ENCODE data around the gene MAML3.

MAML3 gene

DNA sequence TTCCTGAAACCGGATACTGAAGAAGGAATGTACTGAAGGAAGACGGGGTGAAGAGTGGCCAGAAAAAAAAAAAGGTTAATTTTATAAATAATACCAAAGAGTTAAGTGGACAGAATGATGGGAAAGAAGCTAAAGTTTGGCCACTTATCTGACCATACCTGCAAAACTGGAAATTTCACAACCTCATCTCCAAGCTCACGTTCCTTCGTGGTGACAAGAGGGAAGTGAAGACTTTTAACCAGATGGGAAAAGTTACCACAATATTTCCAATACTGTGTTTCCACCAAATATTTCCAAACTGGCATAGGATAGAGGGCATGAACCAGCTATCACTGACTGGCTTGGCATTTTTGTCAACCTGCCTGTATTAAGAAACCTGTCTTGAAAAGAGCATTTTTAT is 56.4 kb downstream of the MAML3 start:
- no peak for DNase-seq

DNA sequence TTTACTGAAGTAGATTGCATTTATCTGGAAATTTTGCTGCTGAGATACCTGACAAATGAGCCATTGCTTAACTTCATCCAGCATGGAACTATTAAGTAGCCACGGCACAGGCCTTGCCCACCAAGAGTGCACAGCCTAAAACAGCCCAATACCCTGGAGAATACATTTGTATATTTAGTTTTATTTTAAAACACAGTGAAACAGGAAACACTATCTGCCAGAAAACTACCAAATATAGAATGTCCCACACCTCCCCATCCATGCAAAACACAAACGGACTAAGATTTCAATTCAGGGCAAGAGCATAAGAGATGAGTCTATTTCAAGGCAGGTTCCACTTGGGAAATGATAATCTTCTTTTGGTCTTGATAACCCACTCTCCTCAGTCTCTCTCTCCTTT is 57.1 kb downstream of the MAML3 start:
- no peak for DNase-seq

DNA sequence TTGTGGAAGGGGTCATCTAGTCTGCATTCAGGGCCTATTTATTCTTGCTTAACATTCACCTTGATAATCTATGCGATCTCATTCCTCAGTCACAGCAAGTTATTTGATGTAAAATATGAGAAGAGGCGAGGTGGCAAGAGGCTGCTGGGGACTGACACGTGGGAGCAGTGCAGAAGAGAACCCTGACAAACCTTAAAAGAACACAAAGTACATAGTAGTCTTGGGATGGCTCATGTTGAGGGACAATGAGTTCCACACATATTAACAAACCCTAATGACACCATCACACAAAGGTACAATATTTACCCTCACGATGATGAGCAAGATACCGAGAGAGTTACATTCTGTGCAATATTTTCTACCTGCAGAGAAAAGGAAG is 57.5 kb downstream of the MAML3 start:
- no peak for DNase-seq

DNA sequence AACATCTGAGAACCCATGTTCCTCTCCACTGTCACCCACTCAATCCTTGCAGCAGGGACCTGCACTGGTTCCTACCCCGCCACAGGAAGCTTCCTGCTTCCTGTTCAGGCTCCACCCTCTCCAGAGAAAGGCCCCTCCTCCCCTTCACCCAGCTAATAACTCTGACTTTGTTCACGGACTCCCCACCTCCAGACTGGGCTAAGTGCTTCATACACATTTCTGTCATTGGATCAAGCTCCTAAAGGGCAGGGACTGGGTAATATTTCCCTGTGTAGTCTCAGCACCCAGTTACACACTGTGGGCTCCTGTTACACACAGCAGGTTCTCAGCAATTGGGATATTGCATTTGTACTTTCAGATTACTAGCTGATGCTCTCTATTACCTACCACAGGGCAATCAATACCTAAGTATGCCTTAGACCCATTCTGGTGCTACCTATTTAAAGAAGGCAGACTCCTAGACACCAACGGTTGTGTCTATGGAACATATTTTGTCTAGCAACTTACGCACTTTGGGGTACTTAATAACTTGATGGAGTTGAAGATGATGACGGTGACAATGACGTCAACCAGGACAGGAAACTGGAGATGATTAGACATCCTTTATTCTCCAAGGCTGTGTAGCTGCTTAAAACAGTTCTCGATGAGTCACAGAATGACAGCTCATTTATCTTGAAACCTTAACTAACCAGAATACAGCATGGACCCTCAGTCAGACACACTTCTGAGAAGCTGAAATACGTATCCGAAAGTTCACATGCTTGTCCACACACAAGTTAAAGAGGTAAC is 58.1 kb downstream of the MAML3 start:
- no peak for DNase-seq

DNA sequence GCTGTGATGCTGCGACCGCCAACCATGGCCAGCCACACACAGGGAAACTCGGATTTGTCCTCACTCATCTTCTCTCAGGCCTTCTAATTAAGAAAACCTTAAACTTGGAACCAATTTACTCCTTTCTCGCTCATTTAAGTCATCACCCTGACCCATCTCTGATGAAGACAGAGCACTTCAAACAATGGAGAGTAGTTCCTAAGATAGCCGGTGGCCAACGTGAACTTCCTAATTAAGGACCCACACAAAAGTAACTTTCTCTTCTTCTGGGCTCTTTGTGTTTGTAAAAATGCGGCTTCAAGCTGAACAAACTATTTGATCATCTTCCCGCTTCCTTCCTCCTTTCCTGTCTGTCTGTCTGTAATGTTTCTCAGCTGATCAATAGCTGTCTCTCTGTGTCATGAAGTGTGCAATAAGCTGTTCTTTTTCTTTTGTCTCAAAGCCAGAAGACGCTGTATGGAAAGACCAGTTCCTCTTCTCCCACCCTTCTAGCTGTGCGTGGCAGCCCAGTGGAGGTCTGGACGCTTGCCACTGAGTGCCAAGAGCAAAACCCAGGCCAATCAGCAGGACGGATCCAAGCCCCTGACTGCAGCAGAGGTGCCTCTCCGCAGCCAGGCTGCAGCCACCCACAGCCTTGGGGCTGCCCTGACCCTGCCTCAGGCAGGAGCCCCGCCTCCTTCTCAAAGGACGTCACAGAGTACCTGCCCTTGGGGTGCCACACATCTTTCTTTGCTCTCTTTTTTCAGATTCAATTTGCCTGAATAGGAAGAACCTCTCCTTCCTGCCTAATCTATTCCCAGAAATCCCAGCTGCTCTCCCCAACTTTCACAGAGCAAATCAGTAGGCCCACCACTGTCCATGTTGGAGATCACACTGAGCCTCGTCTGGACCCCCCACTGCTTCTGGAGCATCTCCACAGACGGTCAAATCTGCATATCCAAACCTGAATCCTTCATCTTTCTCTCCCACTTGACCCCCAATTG is 59.3 kb downstream of the MAML3 start:
- peak in 1 of 2 experiments; percentile 7 for DNase-seq

DNA sequence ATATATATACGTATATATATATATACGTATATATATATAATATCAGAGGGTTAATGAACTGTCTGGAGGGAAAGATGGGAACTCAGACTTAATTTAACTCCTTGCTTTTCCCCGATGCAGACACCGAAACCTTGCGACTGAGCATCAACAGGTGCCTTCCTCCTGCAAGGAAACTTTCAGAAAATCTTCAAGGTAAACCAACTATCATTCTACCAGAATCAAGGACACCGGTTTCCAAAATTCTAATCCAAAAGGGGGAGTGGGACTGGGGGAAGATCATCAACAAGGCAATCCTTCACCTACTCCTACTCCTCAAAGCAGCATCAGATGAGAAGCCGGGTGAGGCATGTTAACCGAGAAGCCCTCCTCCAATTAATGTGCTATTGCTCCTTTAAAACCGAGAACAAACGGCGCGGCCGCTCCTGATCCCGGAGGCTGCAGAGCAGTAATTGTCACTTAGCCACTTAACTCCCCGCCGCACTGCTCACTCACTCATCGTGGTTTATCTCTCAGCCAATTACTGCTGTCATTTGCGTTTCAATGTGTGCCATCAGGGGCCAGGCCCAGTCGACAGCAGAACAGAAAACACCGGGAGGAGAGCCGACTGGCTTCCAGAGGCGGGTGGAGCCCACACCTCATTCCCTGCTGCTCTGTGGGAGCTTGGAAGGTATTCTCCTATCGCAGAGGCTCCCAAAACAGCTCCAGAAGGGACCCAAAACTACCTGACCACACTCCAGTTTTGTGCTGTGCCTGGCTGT is 61.7 kb downstream of the MAML3 start:
- peak in 1 of 2 experiments; percentile 44 for DNase-seq

DNA sequence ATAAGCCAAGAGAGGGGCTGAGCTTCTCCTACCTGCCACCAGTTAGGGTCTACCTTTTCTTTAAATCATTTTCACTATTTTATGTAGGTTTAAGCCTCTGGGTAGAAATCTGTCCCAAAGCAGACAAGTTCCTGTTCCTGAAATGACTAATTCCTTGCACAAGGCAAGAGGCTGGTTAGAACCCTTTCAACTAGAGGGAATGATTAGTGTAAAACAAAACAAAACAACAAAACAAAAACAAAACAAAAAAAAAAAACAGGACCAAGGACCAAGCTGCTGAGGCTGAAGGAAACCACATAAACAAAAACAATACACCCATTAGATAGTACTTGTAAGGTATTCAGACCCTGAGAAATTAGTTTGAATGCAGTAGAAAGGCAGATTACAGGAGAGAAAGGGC is 62.7 kb downstream of the MAML3 start:
- no peak for DNase-seq

DNA sequence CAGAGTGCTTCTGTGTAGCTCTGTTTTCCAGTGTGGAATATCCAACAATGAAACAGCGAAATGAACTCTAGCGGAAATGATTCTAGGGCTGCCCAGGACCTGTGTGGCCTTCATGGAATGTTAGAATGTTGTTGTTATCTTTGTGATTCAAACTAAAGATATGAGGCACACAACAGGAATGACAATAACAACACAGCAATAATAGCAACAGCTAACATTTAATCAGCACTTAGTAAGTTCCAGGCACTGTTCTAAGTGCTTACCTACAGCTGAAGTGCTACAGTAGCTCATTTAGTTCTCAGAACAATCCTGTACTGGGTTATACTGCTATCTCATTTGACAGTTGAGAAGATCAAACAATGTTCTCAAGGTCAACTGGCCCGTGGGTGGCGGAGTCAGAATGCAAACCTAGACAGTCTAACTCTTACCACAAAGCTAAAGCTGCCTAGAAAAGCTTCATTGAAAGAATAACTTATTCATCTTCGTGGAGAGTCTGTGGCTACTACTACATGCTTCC is 63.7 kb downstream of the MAML3 start:
- DNase-seq = no peak

DNA sequence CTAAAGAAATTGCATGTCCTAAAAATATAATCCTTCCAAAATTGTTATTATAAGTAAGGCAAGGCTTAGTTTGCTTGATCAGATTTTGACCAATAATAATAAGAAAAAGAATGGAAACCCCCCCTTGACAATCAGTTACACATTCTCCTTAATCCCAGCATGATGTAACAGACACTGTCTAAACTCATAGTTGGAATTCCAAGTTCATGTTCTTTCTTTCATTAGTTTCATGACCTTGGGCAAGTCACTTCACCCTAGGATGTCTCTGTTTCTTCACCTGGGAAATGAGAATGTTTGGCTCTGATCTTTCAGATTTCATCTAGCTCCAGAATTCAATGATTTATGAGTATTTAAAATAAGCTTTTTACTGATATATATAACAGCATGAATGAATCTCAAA is 64.8 kb downstream of the MAML3 start:
- DNase-seq = no peak

DNA sequence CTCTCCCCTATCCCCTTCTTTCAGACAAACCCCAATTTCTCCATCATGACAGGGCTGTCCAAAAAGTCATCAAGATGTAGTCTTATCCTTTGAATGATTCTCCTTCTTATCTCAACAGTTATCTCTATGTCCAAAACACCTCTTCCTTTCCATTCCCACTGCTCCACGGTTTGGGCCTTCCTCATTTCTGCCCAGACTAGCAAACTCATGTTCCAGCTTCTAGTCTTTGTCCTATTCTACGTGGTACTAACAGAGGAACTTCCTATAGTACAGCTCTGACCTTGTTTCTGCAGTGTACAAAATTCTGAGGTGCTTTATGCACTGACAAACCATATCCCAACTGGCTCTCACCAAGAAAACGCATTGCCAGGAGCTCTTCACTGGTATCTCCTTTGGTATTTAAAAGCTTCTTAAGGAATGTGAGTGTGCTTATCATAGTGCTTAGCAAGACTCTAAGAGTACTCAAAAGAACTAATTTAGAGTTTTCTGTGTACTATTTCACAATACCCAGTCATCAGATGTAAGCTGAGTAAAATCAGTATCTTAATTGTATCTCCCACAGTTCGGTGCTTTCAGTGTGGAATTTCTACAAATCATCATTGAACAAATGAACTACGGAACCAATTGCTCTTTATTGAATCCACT is 65.5 kb downstream of the MAML3 start:
- DNase-seq = no peak

DNA sequence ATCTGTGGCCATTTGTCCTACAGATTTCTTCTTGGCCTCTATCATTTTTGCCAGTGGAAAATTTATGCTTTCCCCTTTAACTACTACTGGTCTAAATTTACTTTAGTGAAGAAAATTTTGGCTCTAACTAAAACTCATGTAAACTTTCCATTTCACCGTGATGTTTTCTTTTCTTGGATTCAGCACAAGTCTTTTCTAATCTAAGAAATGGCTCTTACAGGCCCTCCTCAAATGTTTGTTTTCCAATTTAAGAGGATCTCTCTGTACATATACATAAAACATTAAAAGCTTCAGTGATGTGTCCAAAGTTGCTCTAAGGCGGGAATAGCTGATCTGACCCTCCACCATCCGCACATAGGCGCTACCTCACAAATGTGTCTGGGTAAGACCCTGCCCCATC is 68.1 kb downstream of the MAML3 start:
- DNase-seq = no peak

DNA sequence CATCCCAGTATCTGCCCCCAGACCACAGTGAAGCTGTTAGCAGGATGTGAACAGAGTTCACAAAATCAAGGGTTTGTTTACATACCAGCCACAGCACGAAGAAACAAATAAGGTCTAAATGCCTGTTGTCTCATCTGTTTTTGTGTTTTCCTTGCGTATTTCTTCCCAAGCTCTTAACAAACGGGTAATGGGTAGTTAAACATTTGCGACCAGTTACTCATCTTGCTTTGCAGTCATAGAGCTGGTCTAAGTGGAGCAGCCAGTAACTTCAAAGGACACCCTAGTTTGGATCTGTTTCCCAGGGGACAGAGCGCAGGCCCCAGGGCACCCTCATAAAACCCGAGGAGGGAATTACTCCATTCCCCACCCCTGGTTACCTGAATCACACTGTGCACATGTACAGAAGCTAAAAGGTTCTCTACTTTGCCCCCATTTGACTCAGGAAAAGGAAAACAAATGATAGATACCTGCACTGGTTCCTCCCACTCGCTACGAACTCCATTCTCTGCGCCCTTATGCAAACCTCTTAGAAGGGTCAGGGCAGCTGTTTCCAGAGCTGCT is 68.8 kb downstream of the MAML3 start:
- no peak for DNase-seq

DNA sequence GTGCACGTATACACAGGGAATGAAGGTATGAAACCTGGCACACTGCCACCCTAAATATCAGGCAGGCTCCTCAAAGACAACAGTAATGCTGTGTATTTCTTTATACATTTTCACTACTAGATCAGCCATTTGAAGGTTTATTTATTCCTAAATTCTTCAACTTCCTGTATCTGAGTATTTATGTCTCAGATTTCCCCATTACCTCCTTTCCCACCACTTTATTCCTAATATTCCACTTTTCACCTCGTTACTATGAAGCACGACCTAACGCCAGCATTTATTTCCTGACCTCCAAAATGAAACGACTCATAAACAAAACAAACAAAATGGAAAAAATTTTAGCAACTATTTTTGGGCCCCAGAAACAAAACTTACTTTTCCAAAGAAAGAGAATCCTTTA is 69.6 kb downstream of the MAML3 start:
- no peak for DNase-seq

DNA sequence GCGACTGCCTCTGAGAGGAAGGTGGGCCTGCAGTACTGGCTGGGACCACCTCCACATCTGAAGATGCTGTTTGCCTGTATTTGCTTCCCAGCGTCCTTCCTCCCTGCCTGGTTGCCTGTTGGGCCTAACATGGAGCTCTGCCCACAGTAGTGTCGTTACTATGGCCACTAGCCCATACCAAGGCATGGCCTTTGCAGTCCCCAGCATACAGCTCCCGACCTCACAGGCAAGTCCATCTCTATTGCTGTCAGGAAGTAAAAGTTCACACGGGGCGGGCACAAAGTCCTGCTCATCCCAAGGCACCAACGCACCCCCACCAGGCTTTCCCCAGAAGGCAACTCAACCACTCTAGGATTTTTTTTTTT is 71.6 kb downstream of the MAML3 start:
- no peak for DNase-seq

DNA sequence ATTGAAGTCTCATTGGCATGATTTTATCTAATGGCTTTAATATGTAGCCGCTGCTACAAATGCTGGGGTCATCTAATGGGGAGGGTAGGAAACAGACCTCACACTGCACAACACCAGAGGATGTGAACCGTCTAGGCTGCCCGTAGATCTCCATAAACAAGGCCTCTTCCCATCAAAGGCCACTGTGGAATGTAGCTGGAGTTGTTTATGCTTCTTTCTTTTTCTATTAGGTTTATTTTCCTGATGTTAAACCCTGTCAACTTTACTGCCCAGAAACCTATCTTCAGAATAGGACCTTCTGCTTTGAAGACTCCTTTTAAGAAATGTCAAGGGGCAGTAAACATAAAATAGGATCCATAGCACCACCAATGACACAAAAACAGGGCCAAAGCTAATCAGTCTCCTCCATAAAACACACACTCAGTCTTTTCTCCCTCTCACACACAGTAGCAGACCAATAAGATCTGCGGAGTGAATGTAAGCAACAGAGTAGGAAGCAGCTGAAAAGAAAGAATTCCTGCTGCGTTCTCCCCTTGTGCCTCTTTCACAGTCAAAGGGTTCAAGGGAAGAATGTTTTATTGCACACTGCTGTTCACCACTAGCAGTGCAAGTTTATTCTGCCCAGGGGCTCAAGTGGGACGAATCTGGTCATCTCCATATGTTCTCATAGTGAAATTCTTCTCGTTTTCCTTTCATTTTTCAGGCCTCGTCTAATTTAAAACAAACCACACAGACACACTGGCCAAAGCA is 72.2 kb downstream of the MAML3 start:
- DNase-seq = no peak

DNA sequence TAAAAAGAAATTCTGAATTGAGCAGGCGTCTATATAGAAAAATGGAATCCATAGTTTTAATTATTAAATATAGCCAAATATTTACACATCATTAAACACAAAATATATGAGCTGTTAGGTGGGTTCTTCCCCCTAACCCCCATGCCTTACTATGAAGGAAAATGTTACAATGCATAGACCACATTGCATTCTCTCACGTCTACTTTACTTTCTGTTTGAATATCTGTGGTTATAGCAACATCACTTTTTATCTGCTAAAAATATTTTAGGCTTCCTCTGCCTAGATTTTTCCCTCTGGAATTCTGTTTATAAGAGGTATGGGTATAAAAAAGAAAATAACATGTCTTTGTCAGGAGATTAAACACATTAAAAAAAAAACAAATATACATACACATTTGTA is 73.1 kb downstream of the MAML3 start:
- DNase-seq = no peak

DNA sequence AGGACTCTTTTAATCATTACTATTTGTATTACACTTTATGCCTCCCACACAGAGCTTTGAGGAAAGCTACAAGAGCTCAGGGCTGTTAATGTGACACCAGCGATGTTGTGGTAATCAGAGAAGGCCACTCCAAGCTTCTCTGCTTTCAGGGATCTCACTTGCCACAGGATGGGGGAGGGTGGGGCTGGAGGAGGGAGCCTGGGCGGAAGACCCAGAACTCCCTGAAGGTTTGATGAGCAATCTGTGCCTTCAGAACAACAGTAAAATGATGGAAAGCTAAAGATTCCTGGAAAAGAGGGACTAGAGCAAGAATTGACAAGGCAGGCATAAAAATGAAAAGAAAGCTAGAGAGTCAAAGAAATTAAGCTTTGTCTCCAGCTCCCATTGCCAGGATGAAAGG is 75.6 kb downstream of the MAML3 start:
- no peak for DNase-seq

DNA sequence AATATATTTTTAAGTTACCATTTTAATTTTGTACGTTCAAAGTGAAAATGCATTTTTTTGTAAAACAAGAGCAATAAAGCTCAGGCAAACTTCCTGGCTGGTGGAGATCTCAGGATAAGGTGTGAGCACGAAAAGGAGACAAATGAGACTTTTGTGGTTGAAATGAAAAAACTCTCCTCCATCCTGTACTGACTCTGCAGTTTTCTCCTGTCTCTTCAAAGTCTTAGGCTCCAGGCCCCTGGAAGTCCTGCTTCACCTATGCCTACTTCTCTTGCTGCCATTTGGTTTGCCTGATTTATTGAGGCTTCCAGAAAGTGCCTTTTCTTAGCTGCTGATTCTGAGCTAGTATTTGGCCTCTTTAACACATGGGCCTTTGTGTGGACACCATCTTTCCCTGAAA is 77.7 kb downstream of the MAML3 start:
- no peak for DNase-seq

DNA sequence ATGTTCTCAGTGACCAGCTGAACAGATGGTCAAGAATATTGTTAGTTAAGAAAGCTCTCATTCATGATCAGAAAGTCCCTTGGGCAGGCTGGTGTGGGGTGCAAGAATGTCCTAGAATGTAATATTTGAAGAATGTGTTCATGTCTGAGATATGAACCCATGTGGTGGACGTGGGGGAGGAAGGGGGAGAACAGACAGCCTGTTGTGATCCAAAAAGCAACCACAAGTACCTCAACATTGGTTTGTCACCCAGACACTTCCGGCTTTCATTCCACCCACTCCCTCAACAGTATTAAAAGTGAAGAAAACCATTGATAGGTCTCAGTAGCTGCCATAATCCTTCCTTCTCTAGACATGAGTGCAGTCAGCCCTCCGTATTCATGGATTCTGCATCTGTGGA is 82.2 kb downstream of the MAML3 start:
- DNase-seq = no peak

DNA sequence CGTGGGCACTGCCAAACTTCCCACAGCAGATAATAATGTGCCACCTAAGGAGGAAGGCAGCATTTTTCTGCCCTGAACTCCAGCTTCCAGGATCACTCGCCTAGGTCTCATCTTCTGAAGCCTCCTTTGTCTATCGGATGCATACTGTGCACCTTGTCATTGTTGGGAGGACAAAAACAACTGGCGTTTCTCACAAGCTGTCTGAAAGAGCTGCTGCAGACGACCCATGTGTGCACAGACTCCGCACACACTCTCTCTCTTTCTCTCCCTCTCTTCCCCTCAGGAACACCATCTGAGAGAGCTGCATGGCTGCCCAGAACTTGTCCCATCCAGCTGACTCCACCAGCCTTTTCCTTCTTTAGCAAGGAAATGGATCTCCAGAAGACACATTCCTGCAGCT is 83.0 kb downstream of the MAML3 start:
- no peak for DNase-seq

DNA sequence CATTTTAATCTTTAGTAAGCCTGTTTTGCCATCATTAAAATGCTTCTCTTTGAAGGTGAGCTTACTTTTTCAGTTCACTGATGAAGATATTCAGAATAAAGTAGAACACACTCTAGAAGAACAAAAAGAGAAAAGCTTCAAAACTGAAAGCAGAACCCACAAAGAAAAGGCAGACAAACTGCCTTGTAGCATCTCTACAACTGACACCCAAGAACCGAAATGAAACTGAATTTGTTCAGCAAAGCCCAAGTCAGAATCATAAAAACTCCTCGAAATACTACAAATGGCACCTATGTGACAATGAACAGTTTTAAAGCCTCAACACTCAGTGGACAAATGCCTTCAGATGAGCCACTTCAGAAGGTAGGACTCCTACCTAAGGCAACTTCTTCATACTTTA is 83.6 kb downstream of the MAML3 start:
- DNase-seq = no peak

DNA sequence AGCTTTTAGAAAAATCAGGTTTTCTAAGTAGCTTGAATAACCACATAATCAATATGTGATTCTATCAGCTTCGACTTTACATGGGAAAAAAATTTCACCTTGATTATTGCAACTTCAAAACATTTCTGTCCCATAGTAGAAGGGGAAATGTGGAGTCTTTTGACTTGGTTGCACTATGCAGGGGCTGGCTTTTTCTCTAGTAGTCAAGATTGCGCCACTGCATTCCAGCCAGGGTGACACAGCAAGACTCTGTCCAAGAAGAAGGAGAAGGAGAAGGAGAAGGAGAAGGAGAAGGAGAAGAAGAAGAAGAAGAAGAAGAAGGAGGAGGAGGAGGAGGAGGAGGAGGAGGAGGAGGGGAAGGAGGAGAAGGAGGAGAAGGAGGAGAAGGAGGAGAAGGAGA is 84.9 kb downstream of the MAML3 start:
- no peak for DNase-seq
